ENCODE results near the gene AEBP2. TPM values are rescaled to one million over a fixed set of nuclear protein-coding genes. Genes with fewer than 3 reads are reported as not detected.
"Not testable (repeated sequence)": the region's sequence is repeated elsewhere in the genome, so short reads cannot be mapped to it uniquely, and the experiment has no call there.

Gene AEBP2
- total RNA-seq, 1 experiment from 2014 or later = 16.1 TPM

- DNase-seq (ENCODE audit: low read depth) = not testable (repeated sequence)
Observed at GRCh38 chr12:19552441-19553097, 113.3 kb downstream of the AEBP2 start.

GRCh38 chr12:19553175-19553574 is 113.9 kb downstream of the AEBP2 start:
- no peak for DNase-seq (ENCODE audit: low read depth)

GRCh38 chr12:19561411-19561961 is 122.2 kb downstream of the AEBP2 start:
- peak; percentile 16 for DNase-seq (ENCODE audit: low read depth)

Small RNAs within 50 kb of the gene (small RNA-seq; reads per million reads assigned to genes)
- gene AC091805.2 (not detected), gene RNU6-254P (not detected)
